Natural killer cell treated with Interleukin-12 subunit alpha and Interleukin-12 subunit beta and Interleukin-15 and Interleukin-18, amount 100 ng/mL, for 72 hours (primary cell): ENCODE measurements around the gene RASA2. TPM values are rescaled to one million over a fixed set of nuclear protein-coding genes. Genes with fewer than 3 reads are reported as not detected.
A peak's percentile ranks its signal among the peaks of the same experiment; 100 is the strongest.
"Not testable (repeated sequence)": the region's sequence is repeated elsewhere in the genome, so short reads cannot be mapped to it uniquely, and the experiment has no call there.

Source experiments
- ATAC-seq, 2 donors: fragments of 150-1000 bp; cut with Tn5 transposase in 1 of 2; sonication (Bioruptor Pico), chemical (Tn5 transposase) in 1 of 2; 2 replicates each; pipeline ENCODE4 v1.10.0; 2021
- DNase-seq: peaks from one replicate; pipeline ENCODE4 v3.0.0; 2022; ENCODE audit warnings: low spot score
- H3K27ac Mint-ChIP-seq, 2 donors: 1 replicate in 1 of 2; 2 replicates in 1 of 2; pipeline ENCODE4 v1.8.0; 2022; ENCODE audit warnings: mixed read lengths in 2 of 2, mild to moderate bottlenecking in 1 of 2, moderate library complexity in 1 of 2
- H3K27me3 Mint-ChIP-seq, 2 donors: 1 replicate in 1 of 2; 2 replicates in 1 of 2; pipeline ENCODE4 v1.8.0; 2022; ENCODE audit warnings: mixed read lengths in 2 of 2
- H3K36me3 Mint-ChIP-seq: one replicate; pipeline ENCODE4 v1.8.0; 2022; ENCODE audit warnings: mixed read lengths
- H3K4me1 Mint-ChIP-seq, 2 donors: 1 replicate in 1 of 2; 2 replicates in 1 of 2; pipeline ENCODE4 v1.8.0; 2022; ENCODE audit warnings: low read depth in 2 of 2, mixed read lengths in 2 of 2, mild to moderate bottlenecking in 1 of 2
- H3K4me3 Mint-ChIP-seq: one replicate; pipeline ENCODE4 v1.8.0; 2022; ENCODE audit warnings: mixed read lengths
- H3K9me3 Mint-ChIP-seq: 2 replicates; pipeline ENCODE4 v1.8.0; 2022; ENCODE audit warnings: mixed read lengths
- total RNA-seq, 2 donors: library from RNA; stranded (reverse); gene quantifications; one replicate each; pipeline ENCODE4 v1.2.3, GENCODE V29; 2022

Gene RASA2
- total RNA-seq, 2 donors from 2014 or later: 65.9 to 85.7 TPM

GRCh38 chr3:141491929-141492328 lies 5.1 kb downstream of the RASA2 start:
- ATAC-seq: no peak
- H3K4me3 Mint-ChIP-seq: peak overlapping the region; percentile 45
- no peaks in the 10 kb centered on the region for H3K27me3 Mint-ChIP-seq
- no peak for DNase-seq
- H3K9me3 Mint-ChIP-seq: no peaks in the 10 kb centered on the region
- H3K27ac Mint-ChIP-seq: peak overlapping the region in 1 of 2 donors; percentile 96
- H3K4me1 Mint-ChIP-seq: peaks cover 65 to 89% of the 10 kb centered on the region in 2 donors
- H3K36me3 Mint-ChIP-seq: peaks cover 37% of the 10 kb centered on the region

- peaks cover 69 to 89% of the 10 kb centered on the region in 2 donors for H3K4me1 Mint-ChIP-seq
- H3K4me3 Mint-ChIP-seq: peak overlapping the region; percentile 35
- H3K27me3 Mint-ChIP-seq: no peaks in the 10 kb centered on the region
- H3K9me3 Mint-ChIP-seq: no peaks in the 10 kb centered on the region
- H3K36me3 Mint-ChIP-seq: peaks cover 37% of the 10 kb centered on the region
- peak overlapping the region in 1 of 2 donors; percentile 87 for H3K27ac Mint-ChIP-seq
- DNase-seq (no peak), ATAC-seq (peak in 1 of 2 donors; percentile 54)
Observed at GRCh38 chr3:141493184-141493583, 6.4 kb downstream of the RASA2 start.

GRCh38 chr3:141497589-141497988 lies 10.8 kb downstream of the RASA2 start:
- Mint-ChIP-seq H3K36me3 (peaks cover 26% of the 10 kb centered on the region), H3K4me1 (peaks cover 68 to 76% of the 10 kb centered on the region in 2 donors), H3K27ac (peak overlapping the region in 1 of 2 donors; percentile 87)
- H3K4me3 Mint-ChIP-seq, ATAC-seq, H3K27me3 Mint-ChIP-seq, DNase-seq, H3K9me3 Mint-ChIP-seq: not testable (repeated sequence)

- no peaks in the 10 kb centered on the region for H3K27me3 Mint-ChIP-seq
Observed at GRCh38 chr3:141498598-141499223, 11.9 kb downstream of the RASA2 start.

GRCh38 chr3:141499284-141499683 lies 12.5 kb downstream of the RASA2 start:
- H3K4me3 Mint-ChIP-seq: peak overlapping the region; percentile 74
- no peak for DNase-seq
- peak; percentile 21 to 29 for ATAC-seq
- H3K9me3 Mint-ChIP-seq: peaks cover 4% of the 10 kb centered on the region
- H3K4me1 Mint-ChIP-seq: peaks cover 59 to 61% of the 10 kb centered on the region in 2 donors
- H3K27ac Mint-ChIP-seq: peak overlapping the region in 1 of 2 donors; percentile 87
- no peaks in the 10 kb centered on the region for H3K27me3 Mint-ChIP-seq
- peaks cover 26% of the 10 kb centered on the region for H3K36me3 Mint-ChIP-seq

More at GRCh38 chr3:141498598-141499223, 11.9 kb downstream of the RASA2 start:
- H3K27ac Mint-ChIP-seq: peak overlapping the region in 1 of 2 donors; percentile 87
- peaks cover 4% of the 10 kb centered on the region for H3K9me3 Mint-ChIP-seq
- DNase-seq (peak; percentile 94), ATAC-seq (peak; percentile 94 to 95)
- H3K4me3 Mint-ChIP-seq: peak overlapping the region; percentile 74
- H3K4me1 Mint-ChIP-seq: peaks cover 63 to 65% of the 10 kb centered on the region in 2 donors
- peaks cover 26% of the 10 kb centered on the region for H3K36me3 Mint-ChIP-seq

- H3K27me3 Mint-ChIP-seq: no peaks in the 10 kb centered on the region
- peak overlapping the region in 1 of 2 donors; percentile 87 for H3K27ac Mint-ChIP-seq
- DNase-seq (no peak), ATAC-seq (peak; percentile 63 to 76)
- peaks cover 4% of the 10 kb centered on the region for H3K9me3 Mint-ChIP-seq
- H3K36me3 Mint-ChIP-seq: peaks cover 21% of the 10 kb centered on the region
- peak overlapping the region; percentile 74 for H3K4me3 Mint-ChIP-seq
- peaks cover 54% of the 10 kb centered on the region in 2 donors for H3K4me1 Mint-ChIP-seq
Observed at GRCh38 chr3:141499965-141500364, 13.1 kb downstream of the RASA2 start.

- H3K4me3 Mint-ChIP-seq: peak overlapping the region; percentile 74
- H3K9me3 Mint-ChIP-seq: peaks cover 4% of the 10 kb centered on the region
- peak in 1 of 2 donors; percentile 39 for ATAC-seq
- peak overlapping the region in 1 of 2 donors; percentile 87 for H3K27ac Mint-ChIP-seq
- peaks cover 19% of the 10 kb centered on the region for H3K36me3 Mint-ChIP-seq
- no peak for DNase-seq
- peaks cover 50 to 52% of the 10 kb centered on the region in 2 donors for H3K4me1 Mint-ChIP-seq
- H3K27me3 Mint-ChIP-seq: no peaks in the 10 kb centered on the region
Observed at GRCh38 chr3:141500397-141500796, 13.6 kb downstream of the RASA2 start.

- Mint-ChIP-seq H3K36me3 (peaks cover 11% of the 10 kb centered on the region), H3K9me3 (peaks cover 4% of the 10 kb centered on the region), H3K4me1 (peaks cover 28 to 41% of the 10 kb centered on the region in 2 donors), H3K27ac (no peak overlapping the region), H3K27me3 (no peaks in the 10 kb centered on the region), H3K4me3 (no peak overlapping the region)
- no peak for DNase-seq
- no peak for ATAC-seq
Observed at GRCh38 chr3:141505166-141505565, 18.3 kb downstream of the RASA2 start.

- peaks cover 20% of the 10 kb centered on the region for H3K36me3 Mint-ChIP-seq
- ATAC-seq (no peak), DNase-seq (no peak)
- H3K27ac Mint-ChIP-seq: no peak overlapping the region
- H3K27me3 Mint-ChIP-seq: no peaks in the 10 kb centered on the region
- peaks cover 4% of the 10 kb centered on the region for H3K9me3 Mint-ChIP-seq
- H3K4me3 Mint-ChIP-seq: no peak overlapping the region
- peaks cover 36 to 44% of the 10 kb centered on the region in 2 donors for H3K4me1 Mint-ChIP-seq
Observed at GRCh38 chr3:141506071-141506470, 19.2 kb downstream of the RASA2 start.

GRCh38 chr3:141507392-141508066 lies 20.7 kb downstream of the RASA2 start:
- Mint-ChIP-seq H3K36me3 (peaks cover 24% of the 10 kb centered on the region), H3K4me3 (peak overlapping the region; percentile 38), H3K27ac (peak overlapping the region; percentile 36 to 70), H3K4me1 (peaks cover 37 to 48% of the 10 kb centered on the region in 2 donors), H3K27me3 (no peaks in the 10 kb centered on the region), H3K9me3 (no peaks in the 10 kb centered on the region)
- no peak for DNase-seq
- ATAC-seq: peak; percentile 62 to 71

- no peaks in the 10 kb centered on the region for H3K27me3 Mint-ChIP-seq
- H3K9me3 Mint-ChIP-seq: no peaks in the 10 kb centered on the region
- peak overlapping the region; percentile 38 to 70 for H3K27ac Mint-ChIP-seq
- ATAC-seq (no peak), DNase-seq (no peak)
- no peak overlapping the region for H3K4me3 Mint-ChIP-seq
- peaks cover 39 to 48% of the 10 kb centered on the region in 2 donors for H3K4me1 Mint-ChIP-seq
- peaks cover 28% of the 10 kb centered on the region for H3K36me3 Mint-ChIP-seq
Observed at GRCh38 chr3:141508067-141508436, 21.2 kb downstream of the RASA2 start.

GRCh38 chr3:141511361-141511760 lies 24.5 kb downstream of the RASA2 start:
- no peak for DNase-seq
- H3K4me3 Mint-ChIP-seq: peak overlapping the region; percentile 11
- ATAC-seq: no peak
- peaks cover 45 to 66% of the 10 kb centered on the region in 2 donors for H3K4me1 Mint-ChIP-seq
- H3K27me3 Mint-ChIP-seq: no peaks in the 10 kb centered on the region
- H3K9me3 Mint-ChIP-seq: no peaks in the 10 kb centered on the region
- H3K36me3 Mint-ChIP-seq: peaks cover 44% of the 10 kb centered on the region
- H3K27ac Mint-ChIP-seq: peak overlapping the region; percentile 9 to 26

GRCh38 chr3:141514382-141514781 lies 27.6 kb downstream of the RASA2 start:
- Mint-ChIP-seq H3K36me3 (peaks cover 63% of the 10 kb centered on the region), H3K4me1 (peaks cover 37 to 52% of the 10 kb centered on the region in 2 donors), H3K9me3 (peaks cover 3% of the 10 kb centered on the region), H3K27ac (peak overlapping the region; percentile 58 to 62), H3K27me3 (no peaks in the 10 kb centered on the region), H3K4me3 (peak overlapping the region; percentile 9)
- ATAC-seq: no peak
- no peak for DNase-seq

GRCh38 chr3:141519587-141519986 lies 32.8 kb downstream of the RASA2 start:
- Mint-ChIP-seq H3K9me3 (peaks cover 3% of the 10 kb centered on the region), H3K4me3 (peak overlapping the region; percentile 66), H3K27ac (peak overlapping the region; percentile 78 to 87), H3K4me1 (peaks cover 38 to 58% of the 10 kb centered on the region in 2 donors), H3K36me3 (peaks cover 48% of the 10 kb centered on the region), H3K27me3 (no peaks in the 10 kb centered on the region)
- DNase-seq: no peak
- ATAC-seq: no peak
